ENCODE data around the gene C9orf40.

GRCh38 chr9:74948937-74949336 lies 3.8 kb downstream of the C9orf40 start:
- TF ChIP-seq EZH2 (IDR thresholded peaks at IDR 0.05) (no peak), EZH2phosphoT487 (IDR thresholded peaks at IDR 0.05; ENCODE audit: borderline replicate concordance) (no peak), SIN3A (IDR thresholded peaks at IDR 0.05; ENCODE audit: low read depth) (no peak), POLR2A (IDR thresholded peaks at IDR 0.05; ENCODE audit: borderline replicate concordance, extremely low read depth, insufficient read depth, insufficient read length) (no peak)

Data from HCT116 (cell line).